ENCODE results near the gene CNTNAP2.

Gene CNTNAP2

GRCh38 chr7:146683439-146683838, 566.8 kb downstream of the CNTNAP2 start:
- no peak for DNase-seq (ENCODE audit: low read depth)

GRCh38 chr7:146690987-146691386, 574.4 kb downstream of the CNTNAP2 start:
- DNase-seq (ENCODE audit: low read depth) = no peak

- DNase-seq (ENCODE audit: low read depth) = no peak
Observed at GRCh38 chr7:146698995-146699610, 582.5 kb downstream of the CNTNAP2 start.

- no peak for DNase-seq (ENCODE audit: low read depth)
Observed at GRCh38 chr7:146700015-146700560, 583.5 kb downstream of the CNTNAP2 start.

GRCh38 chr7:146701166-146701565, 584.6 kb downstream of the CNTNAP2 start:
- DNase-seq (ENCODE audit: low read depth) = no peak

GRCh38 chr7:146702898-146703297, 586.3 kb downstream of the CNTNAP2 start:
- no peak for DNase-seq (ENCODE audit: low read depth)

- DNase-seq (ENCODE audit: low read depth) = no peak
Observed at GRCh38 chr7:146709451-146710027, 592.9 kb downstream of the CNTNAP2 start.

- no peak for DNase-seq (ENCODE audit: low read depth)
Observed at GRCh38 chr7:146713205-146713604, 596.6 kb downstream of the CNTNAP2 start.

GRCh38 chr7:146713934-146714333, 597.3 kb downstream of the CNTNAP2 start:
- DNase-seq (ENCODE audit: low read depth) = no peak

- DNase-seq (ENCODE audit: low read depth) = no peak
Observed at GRCh38 chr7:146720195-146720594, 603.6 kb downstream of the CNTNAP2 start.

GRCh38 chr7:146722986-146723385, 606.4 kb downstream of the CNTNAP2 start:
- no peak for DNase-seq (ENCODE audit: low read depth)

- no peak for DNase-seq (ENCODE audit: low read depth)
Observed at GRCh38 chr7:146725520-146725919, 608.9 kb downstream of the CNTNAP2 start.

- no peak for DNase-seq (ENCODE audit: low read depth)
Observed at GRCh38 chr7:146728141-146728540, 611.5 kb downstream of the CNTNAP2 start.

GRCh38 chr7:146728611-146729010, 612.0 kb downstream of the CNTNAP2 start:
- DNase-seq (ENCODE audit: low read depth) = no peak

GRCh38 chr7:146731185-146731584, 614.6 kb downstream of the CNTNAP2 start:
- DNase-seq (ENCODE audit: low read depth) = no peak

- DNase-seq (ENCODE audit: low read depth) = no peak
Observed at GRCh38 chr7:146735992-146736391, 619.4 kb downstream of the CNTNAP2 start.

- no peak for DNase-seq (ENCODE audit: low read depth)
Observed at GRCh38 chr7:146736446-146737190, 620.0 kb downstream of the CNTNAP2 start.

GRCh38 chr7:146740039-146740438, 623.4 kb downstream of the CNTNAP2 start:
- no peak for DNase-seq (ENCODE audit: low read depth)

GRCh38 chr7:146741911-146742310, 625.3 kb downstream of the CNTNAP2 start:
- DNase-seq (ENCODE audit: low read depth) = no peak

- DNase-seq (ENCODE audit: low read depth) = no peak
Observed at GRCh38 chr7:146754385-146754784, 637.8 kb downstream of the CNTNAP2 start.

GRCh38 chr7:146755585-146755984, 639.0 kb downstream of the CNTNAP2 start:
- DNase-seq (ENCODE audit: low read depth) = no peak

GRCh38 chr7:146764458-146764857, 647.9 kb downstream of the CNTNAP2 start:
- DNase-seq (ENCODE audit: low read depth) = no peak

GRCh38 chr7:146768957-146769356, 652.4 kb downstream of the CNTNAP2 start:
- no peak for DNase-seq (ENCODE audit: low read depth)
